CD4-positive, alpha-beta T cell treated with Interleukin-2 at 100 ng/mL for 4 hours (primary cell): ENCODE data around the gene HAND2.
A peak's percentile ranks its signal among the peaks of the same experiment; 100 is the strongest.

ENCODE experiments used
- DNase-seq: peaks from one replicate; pipeline ENCODE4 v3.0.0-alpha.2; 2020; ENCODE audit warnings: low spot score

The HAND2 gene

DNA sequence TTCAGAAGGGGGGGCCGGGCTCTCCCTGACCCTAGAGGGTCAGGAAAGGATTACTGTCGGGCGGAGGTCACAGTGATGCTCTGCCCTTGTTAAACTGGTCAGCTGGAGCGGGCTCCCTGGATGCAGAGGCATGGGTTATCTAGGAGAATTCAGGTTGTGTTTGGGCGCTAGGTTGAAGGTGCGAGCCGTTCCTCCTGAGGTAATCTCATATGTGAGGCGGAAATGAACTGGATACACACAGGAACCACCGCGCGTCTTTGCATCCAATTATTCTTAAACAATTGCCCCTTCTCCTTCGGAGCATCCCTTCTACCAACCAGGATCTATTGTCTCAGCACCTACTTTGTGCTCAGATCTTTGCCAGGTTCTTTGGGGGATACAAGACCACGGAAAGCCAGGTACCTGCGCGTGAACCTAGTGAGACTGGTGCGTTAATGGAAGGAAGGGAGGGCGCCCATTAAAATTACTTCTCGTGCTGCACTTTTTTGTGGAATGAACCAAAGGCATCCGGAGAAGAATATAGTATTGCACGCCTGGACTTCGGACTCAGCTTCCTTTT is 28.4 kb downstream of the HAND2 start:
- no peak for DNase-seq

DNA sequence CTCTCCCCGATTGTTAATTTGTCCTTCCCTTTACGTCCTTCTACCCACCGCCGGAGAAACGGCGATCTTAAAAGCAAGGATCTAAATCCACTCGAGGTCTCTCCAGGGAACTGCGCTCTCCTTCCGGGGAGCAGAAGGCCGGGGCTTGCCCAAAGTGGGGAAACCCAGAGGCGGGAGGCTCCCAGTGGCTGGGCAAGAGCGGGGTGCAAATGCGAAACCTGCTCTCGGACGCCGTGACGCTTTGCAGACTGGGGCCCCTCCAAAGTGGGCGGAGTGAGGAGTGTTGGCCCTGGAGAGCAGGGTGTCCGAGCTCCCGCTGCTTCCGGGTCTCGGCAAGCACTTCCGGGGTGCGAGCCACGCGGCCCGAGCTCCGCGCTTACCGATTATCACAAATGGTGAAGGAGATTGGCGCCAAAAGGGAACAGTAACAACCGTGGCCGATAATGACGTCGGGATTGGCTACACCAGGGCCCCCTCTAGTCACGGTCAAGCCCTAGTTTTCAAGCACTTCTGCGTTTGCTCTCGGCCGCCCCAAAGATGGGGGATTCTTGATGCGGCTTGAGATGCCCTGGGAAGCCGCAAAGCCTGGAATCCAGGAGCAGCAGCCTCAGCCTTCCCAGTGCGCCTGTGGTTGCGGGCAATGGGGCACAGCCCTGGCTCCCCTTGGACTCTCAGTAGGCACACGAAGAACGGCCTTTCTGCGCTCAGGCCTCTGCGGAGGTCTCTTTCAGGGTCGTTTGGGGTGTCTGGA is 29.0 kb downstream of the HAND2 start:
- no peak for DNase-seq

GRCh38 chr4:173499658-173500535 is 30.1 kb downstream of the HAND2 start:
- DNase-seq, result no peak

DNA sequence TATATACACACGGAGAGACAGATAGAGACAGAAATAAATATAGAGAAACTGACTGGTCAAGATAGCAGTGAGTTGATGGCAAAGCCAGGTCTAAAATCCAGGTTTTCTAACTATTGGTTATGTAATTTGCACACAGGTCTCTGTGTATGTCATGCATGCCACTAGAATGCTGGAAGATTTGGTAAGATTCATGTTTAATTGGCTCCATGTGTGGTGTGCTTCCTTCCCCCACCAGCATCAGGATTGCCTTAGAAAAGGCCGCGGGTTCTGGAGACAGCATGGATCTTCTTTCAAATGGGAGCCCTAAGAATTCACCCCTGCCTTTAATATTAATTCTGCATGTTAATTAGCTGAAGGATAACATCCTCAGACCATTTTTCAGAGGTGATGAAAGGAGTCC is 31.3 kb downstream of the HAND2 start:
- DNase-seq, result no peak

GRCh38 chr4:173498023-173498422 is 32.0 kb downstream of the HAND2 start:
- DNase-seq, result no peak

GRCh38 chr4:173494013-173494970 is 35.7 kb downstream of the HAND2 start:
- DNase-seq, result peak; percentile 67

- DNase-seq, result no peak
Observed at GRCh38 chr4:173493041-173493440, 37.0 kb downstream of the HAND2 start.

DNA sequence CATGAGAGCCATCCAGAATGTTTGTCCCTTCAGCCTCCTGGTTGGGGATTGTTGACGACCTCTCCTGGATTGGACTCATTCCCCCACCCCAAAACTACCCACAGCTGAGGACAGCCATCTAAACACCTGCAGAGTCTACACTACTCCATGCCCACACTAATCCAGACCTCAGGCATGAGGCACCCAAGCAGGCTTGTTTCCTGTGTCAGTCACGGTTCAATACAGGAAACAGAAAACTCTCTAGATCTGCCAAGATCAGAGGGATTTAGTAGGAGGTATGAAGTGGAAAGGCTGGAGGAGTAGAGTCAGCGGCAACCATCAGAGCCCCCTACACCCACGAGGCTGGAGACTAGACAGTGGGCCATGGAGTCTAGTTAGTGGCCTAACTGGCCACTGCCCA is 37.7 kb downstream of the HAND2 start:
- no peak for DNase-seq

DNA sequence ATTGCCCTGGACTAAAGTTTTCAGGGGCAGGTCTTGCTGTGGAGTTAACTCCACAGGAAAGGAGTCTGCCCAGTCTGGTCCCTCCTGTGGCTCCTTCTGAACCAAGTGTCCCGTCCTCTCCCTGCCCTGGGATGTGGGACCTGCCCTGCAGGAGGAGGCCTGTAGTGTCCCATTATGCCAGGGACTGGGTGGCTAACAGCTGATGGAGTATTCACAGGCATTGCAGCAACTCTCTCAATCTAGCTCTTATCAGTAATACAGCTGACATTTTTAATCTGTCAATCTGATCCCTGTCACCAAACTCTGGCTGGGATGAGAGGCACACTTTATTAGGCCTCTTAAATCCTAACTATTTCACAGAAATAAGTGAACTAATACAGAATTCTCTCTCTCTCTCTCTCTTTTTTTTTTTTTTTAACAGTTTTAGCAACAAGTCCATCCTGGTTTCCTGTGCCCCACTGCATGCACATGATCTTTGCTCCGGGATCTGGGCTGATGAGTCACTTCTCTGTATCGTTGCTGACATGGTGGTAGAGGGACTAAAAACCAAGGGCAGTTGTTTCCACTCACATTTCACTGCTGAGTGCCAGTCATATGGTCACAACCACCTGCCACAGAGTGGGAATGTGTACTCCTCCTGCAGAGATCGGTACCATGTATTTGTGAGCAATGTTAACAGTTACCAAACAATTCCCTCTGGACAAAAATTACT is 39.1 kb downstream of the HAND2 start:
- no peak for DNase-seq

DNA sequence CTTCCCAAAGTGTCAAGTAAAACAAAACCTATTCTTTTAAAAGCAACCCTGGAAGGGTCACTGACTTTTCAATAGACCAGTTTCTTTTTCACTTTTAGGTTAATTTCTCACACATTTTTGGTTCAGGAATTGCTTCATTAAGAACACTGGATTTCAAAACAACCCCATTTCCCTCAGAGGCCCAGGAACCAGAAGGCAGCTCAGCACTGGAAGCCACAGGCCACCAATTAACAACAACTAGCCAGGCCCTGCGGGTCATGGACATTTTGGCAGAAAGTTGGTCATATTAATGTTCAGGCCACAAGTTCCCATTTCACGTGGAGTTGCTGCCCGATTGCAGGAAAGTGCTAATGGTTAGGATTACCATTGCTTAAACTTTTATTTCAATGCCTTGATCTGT is 39.8 kb downstream of the HAND2 start:
- DNase-seq, result no peak

- no peak for DNase-seq
Observed at GRCh38 chr4:173489514-173489913, 40.5 kb downstream of the HAND2 start.

GRCh38 chr4:173488656-173489055 is 41.4 kb downstream of the HAND2 start:
- DNase-seq, result no peak

GRCh38 chr4:173488074-173488473 is 42.0 kb downstream of the HAND2 start:
- no peak for DNase-seq

GRCh38 chr4:173486714-173487392 is 43.2 kb downstream of the HAND2 start:
- DNase-seq, result no peak

- DNase-seq, result no peak
Observed at GRCh38 chr4:173485164-173485563, 44.9 kb downstream of the HAND2 start.

DNA sequence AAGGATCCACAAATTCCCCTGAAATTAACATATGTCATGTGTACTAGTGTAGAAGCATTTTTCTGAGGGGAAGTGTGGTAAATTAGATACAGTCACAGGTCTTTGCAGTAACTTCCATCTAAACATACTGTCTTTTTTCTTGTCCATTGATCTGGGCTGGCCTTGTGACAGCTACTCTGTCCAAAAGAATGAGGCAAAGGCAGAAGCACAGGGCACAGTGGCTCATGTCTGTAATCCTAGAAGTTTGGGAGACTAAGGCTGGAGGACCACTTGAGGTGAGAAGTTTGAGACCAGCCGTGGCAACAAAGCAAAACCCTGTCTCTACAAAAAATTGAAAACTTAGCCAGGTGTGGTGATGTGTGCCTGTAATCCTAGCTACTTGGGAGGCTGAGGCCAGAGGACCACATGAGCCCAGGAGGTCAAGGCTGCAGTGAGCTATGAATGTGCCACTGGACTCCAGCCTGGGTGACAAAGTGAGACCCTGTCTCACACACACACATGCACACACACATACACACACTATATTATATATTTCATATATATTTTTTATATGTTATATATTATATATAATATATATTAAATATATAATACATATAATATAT is 47.6 kb downstream of the HAND2 start:
- no peak for DNase-seq

DNA sequence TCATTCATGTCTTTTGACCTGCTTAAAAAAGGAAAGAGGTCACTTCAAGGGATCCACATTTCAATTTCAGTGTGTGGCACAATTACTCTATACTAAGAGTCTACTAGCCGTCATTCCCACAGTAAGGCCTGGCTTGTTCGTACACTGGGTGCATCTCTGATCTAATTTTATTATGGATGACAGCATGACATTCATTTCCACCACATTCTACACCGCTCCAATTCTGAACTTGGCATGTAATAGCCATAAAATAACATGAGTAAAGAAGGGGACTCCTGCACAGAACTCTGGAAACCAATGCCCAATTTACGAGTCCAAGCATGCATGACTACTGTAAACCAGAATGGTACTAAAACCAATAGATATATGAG is 51.1 kb downstream of the HAND2 start:
- no peak for DNase-seq

DNA sequence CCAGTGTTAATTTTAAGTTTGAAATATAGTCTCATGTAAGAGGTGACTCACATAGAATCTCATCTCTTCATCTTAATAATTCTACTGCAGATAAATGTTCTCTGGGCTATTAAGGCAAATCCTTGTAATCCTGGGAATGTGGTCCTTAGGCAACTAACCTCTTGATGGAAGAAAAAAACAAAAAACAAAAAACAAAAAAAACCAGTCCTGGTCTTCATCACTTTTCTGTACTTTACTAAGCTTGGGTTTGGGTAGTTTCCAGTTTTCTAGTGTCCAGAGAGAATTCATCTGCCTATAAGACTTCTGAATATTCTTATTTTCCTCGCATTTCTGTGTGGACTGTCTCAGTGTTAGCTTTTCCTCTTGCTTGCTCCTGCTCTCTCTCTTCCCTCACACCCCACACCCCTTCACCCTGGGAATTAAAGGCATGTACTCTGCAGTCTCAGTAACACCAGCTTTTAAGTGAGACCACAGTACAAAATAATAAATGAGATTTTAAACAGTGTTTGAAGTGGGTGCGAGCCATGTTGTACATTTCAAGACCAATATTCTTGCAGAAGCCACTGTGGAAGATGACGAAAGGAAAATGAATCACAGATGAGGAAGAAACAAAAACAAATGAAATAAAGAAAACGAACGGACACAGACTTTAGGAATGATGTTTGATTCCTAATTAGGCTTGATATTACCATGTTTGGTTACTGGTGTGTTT is 51.7 kb downstream of the HAND2 start:
- DNase-seq, result no peak

DNA sequence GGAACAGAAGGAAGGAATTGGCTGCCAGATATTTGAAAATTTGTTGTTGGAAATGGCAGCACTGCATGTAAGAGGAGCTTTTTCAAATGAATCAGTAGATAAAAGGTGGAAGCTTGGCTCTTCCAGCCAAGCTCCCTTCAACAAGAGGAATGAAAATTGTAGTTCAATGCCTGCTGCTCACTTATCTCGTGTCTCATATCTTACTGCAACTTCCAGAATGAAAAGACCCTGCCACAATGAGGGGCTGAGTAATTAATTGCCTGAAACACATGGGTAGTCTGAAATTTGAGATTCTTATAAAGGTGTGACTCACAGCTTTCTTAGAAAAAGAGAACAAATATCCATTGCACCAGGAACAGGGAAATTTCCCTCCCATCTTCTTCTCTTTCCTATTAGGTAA is 53.0 kb downstream of the HAND2 start:
- DNase-seq, result no peak
